Hindlimb muscle (tissue), 1 donor: ENCODE results near the gene NRAS. TPM values are rescaled to one million over a fixed set of nuclear protein-coding genes. Genes with fewer than 3 reads are reported as not detected.

Source experiments
- DNase-seq: peaks from one replicate; pipeline ENCODE4 v3.0.0-alpha.2; 2013
- polyA plus RNA-seq: library from polyadenylated mRNA; unstranded; fragments of 120-200 nt; gene quantifications from one replicate; pipeline ENCODE4 v1.2.1, GENCODE V29; 2013; ENCODE audit not compliant: insufficient read length

Gene NRAS
- polyA plus RNA-seq, 1 donor: 46.5 TPM

- no peak for DNase-seq
Measured at GRCh38 chr1:114725230-114725629, 8.7 kb upstream of the NRAS start.

- DNase-seq: no peak
Measured at GRCh38 chr1:114723915-114724314, 7.3 kb upstream of the NRAS start.

- no peak for DNase-seq
Measured at GRCh38 chr1:114723457-114723856, 6.9 kb upstream of the NRAS start.

GRCh38 chr1:114720492-114720891 is 3.9 kb upstream of the NRAS start:
- no peak for DNase-seq

- DNase-seq: no peak
Measured at GRCh38 chr1:114719424-114719787, 2.8 kb upstream of the NRAS start.

- DNase-seq: no peak
Measured at GRCh38 chr1:114718661-114719423, 2.3 kb upstream of the NRAS start.

GRCh38 chr1:114715952-114716303 is 643 bp downstream of the NRAS start:
- no peak for DNase-seq

- no peak for DNase-seq
Measured at GRCh38 chr1:114712977-114713376, 3.6 kb downstream of the NRAS start.

- DNase-seq: no peak
Measured at GRCh38 chr1:114710360-114710759, 6.2 kb downstream of the NRAS start.

GRCh38 chr1:114707604-114708003 is 9.0 kb downstream of the NRAS start:
- DNase-seq: no peak

GRCh38 chr1:114703242-114703641 is 13.3 kb downstream of the NRAS start:
- DNase-seq: no peak

- no peak for DNase-seq
Measured at GRCh38 chr1:114702737-114703136, 13.8 kb downstream of the NRAS start.

GRCh38 chr1:114701931-114702330 is 14.6 kb downstream of the NRAS start:
- no peak for DNase-seq

- DNase-seq: no peak
Measured at GRCh38 chr1:114700036-114700600, 16.5 kb downstream of the NRAS start.

- no peak for DNase-seq
Measured at GRCh38 chr1:114696810-114697209, 19.8 kb downstream of the NRAS start.

GRCh38 chr1:114695430-114696058 is 21.0 kb downstream of the NRAS start, which contains the start of gene AMPD1:
AMPD1 (minus strand) TSS chr1:114695546; CDS start chr1:114695471, 75 bp downstream.
- DNase-seq: no peak

- no peak for DNase-seq
Measured at GRCh38 chr1:114694540-114695310, 21.8 kb downstream of the NRAS start.

GRCh38 chr1:114692947-114693346 is 23.6 kb downstream of the NRAS start:
- no peak for DNase-seq

- DNase-seq: no peak
Measured at GRCh38 chr1:114691061-114691460, 25.5 kb downstream of the NRAS start.

- DNase-seq: no peak
Measured at GRCh38 chr1:114690148-114690547, 26.4 kb downstream of the NRAS start.

GRCh38 chr1:114688526-114688925 is 28.0 kb downstream of the NRAS start:
- DNase-seq: no peak

- DNase-seq: no peak
Measured at GRCh38 chr1:114685851-114686250, 30.7 kb downstream of the NRAS start.

GRCh38 chr1:114677691-114678090 is 38.9 kb downstream of the NRAS start:
- DNase-seq: no peak
